GM12892 (cell line): ENCODE data around the gene CHD2.

ENCODE experiments used
- POLR2A ChIP-seq: IDR thresholded peaks from 2 replicates; pipeline ENCODE4 v1.6.1; 2011; ENCODE audit warnings: low read depth, low read length, control low read depth
- POLR2AphosphoS5 ChIP-seq: IDR thresholded peaks from 2 replicates; pipeline ENCODE4 v1.6.1; 2011; ENCODE audit warnings: low read depth, low read length, control low read depth

- TF ChIP-seq POLR2AphosphoS5 (no peak), POLR2A (no peak)
Measured at GRCh38 chr15:93066834-93067648, 166.9 kb downstream of the CHD2 start.
